SK-N-SH (cell line): ENCODE results near the gene CALN1.

Experiments
- CHD2 ChIP-seq: fragments of 150-350 bp; IDR thresholded peaks from 2 replicates; pipeline ENCODE4 v1.6.1; 2018; ENCODE audit warnings: low read length; ENCODE audit not compliant: partially characterized antibody
- CTCF ChIP-seq: fragments of 200-600 bp; sonication (generic); IDR thresholded peaks from 2 replicates; pipeline ENCODE4 v1.6.1; 2017; ENCODE audit warnings: antibody characterized with exemption, mild to moderate bottlenecking, moderate library complexity
- FOSL2 ChIP-seq: IDR thresholded peaks from 2 replicates; pipeline ENCODE4 v1.4.0; 2012; ENCODE audit warnings: low read depth, mild to moderate bottlenecking, moderate library complexity, borderline replicate concordance
- YY1 ChIP-seq: IDR thresholded peaks from 2 replicates; pipeline ENCODE4 v1.4.0; 2012; ENCODE audit warnings: low read depth, mild to moderate bottlenecking
- TF ChIP-seq, protein P1 (sequence below): IDR thresholded peaks from 2 replicates; pipeline ENCODE4 v1.4.0; 2012; ENCODE audit warnings: low read depth, borderline replicate concordance

DNA sequence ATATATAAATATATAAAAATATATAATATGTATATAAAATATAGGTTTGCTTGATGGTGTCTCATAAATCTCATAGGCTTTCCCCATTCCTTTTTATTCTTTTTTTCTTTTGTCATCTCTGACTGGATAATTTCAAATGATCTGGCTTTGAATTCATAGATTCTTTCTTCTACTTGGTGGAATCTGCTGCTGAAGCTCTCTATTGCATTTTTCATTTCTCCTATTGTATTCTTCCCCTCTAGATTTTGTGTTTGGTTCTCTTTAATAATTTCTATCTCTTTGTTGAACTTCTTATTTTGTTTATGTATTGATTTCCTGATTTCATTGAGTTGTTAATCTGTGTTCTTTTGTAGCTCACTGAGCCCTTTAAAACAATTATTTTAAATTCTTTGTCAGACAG lies 650.8 kb downstream of the CALN1 start:
- TF ChIP-seq CHD2 (no peak), CTCF (no peak), FOSL2 (no peak), YY1 (no peak)
- TF ChIP-seq, protein P1, sequence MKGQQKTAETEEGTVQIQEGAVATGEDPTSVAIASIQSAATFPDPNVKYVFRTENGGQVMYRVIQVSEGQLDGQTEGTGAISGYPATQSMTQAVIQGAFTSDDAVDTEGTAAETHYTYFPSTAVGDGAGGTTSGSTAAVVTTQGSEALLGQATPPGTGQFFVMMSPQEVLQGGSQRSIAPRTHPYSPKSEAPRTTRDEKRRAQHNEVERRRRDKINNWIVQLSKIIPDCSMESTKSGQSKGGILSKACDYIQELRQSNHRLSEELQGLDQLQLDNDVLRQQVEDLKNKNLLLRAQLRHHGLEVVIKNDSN, result no peak
